HepG2 (cell line): ENCODE data around the gene NRSN2. TPM values are rescaled to one million over a fixed set of nuclear protein-coding genes. Genes with fewer than 3 reads are reported as not detected.

ENCODE experiments used
- AGO1 ChIP-seq: fragments of 200-400 bp; formaldehyde crosslinking; IDR thresholded peaks from 2 replicates; pipeline ENCODE4 v1.6.1; 2017; ENCODE audit warnings: mild to moderate bottlenecking, low read depth, low read length, moderate library complexity; ENCODE audit not compliant: poor library complexity, severe bottlenecking
- BHLHE40 ChIP-seq: IDR thresholded peaks from 2 replicates; pipeline ENCODE4 v1.6.1; 2011; ENCODE audit warnings: low read length, improper control_type of control experiment
- CERS6 ChIP-seq: sonication (generic); formaldehyde crosslinking; IDR thresholded peaks from 2 replicates; pipeline ENCODE4 v1.5.0; 2020; ENCODE audit warnings: missing genetic modification reagents
- E2F5 ChIP-seq: sonication (generic); formaldehyde crosslinking; conservative IDR thresholded peaks from 2 replicates; pipeline ENCODE4 v1.4.0; 2020; ENCODE audit warnings: missing genetic modification reagents
- EEA1 ChIP-seq: sonication (generic); formaldehyde crosslinking; IDR thresholded peaks from 2 replicates; pipeline ENCODE4 v1.5.1; 2020; ENCODE audit warnings: mild to moderate bottlenecking, missing genetic modification reagents, borderline replicate concordance
- ETV6 ChIP-seq: sonication (generic); formaldehyde crosslinking; conservative IDR thresholded peaks from 2 replicates; pipeline ENCODE4 v1.4.0; 2020; ENCODE audit warnings: missing genetic modification reagents
- FIP1L1 ChIP-seq: fragments of 200-400 bp; formaldehyde crosslinking; IDR thresholded peaks from 2 replicates; pipeline ENCODE4 v1.6.1; 2018; ENCODE audit warnings: low read depth, mild to moderate bottlenecking, low read length, moderate library complexity, borderline replicate concordance; ENCODE audit not compliant: insufficient read depth
- HOXA3 ChIP-seq: sonication (generic); formaldehyde crosslinking; IDR thresholded peaks from 2 replicates; pipeline ENCODE4 v1.5.0; 2020; ENCODE audit warnings: missing genetic modification reagents
- NR2F1 ChIP-seq, 2 experiments: fragments of 450-650 bp in 1 of 2; formaldehyde crosslinking in 1 of 2; IDR thresholded peaks; 2 replicates each; pipeline versions ENCODE4 v1.5.0 to v1.6.1; 2016 to 2020; ENCODE audit warnings: mild to moderate bottlenecking in 1 of 2, missing compliant biosample characterization in 1 of 2, missing genetic modification reagents in 1 of 2, moderate library complexity in 1 of 2
- NRL ChIP-seq: sonication (generic); formaldehyde crosslinking; IDR thresholded peaks from 2 replicates; pipeline ENCODE4 v1.5.0; 2020; ENCODE audit warnings: missing genetic modification reagents, mild to moderate bottlenecking, moderate library complexity, borderline replicate concordance
- POLR2A ChIP-seq, 2 experiments: IDR thresholded peaks; 2 replicates each; pipeline ENCODE4 v1.6.1; 2011; ENCODE audit warnings: low read depth in 2 of 2, low read length in 2 of 2, mild to moderate bottlenecking in 1 of 2, moderate library complexity in 1 of 2; ENCODE audit not compliant: insufficient read depth in 1 of 2
- POLR2AphosphoS2 ChIP-seq: IDR thresholded peaks from 2 replicates; pipeline ENCODE4 v1.6.1; 2011; ENCODE audit warnings: low read depth, low read length, improper control_type of control experiment
- REST ChIP-seq, 2 experiments: IDR thresholded peaks; 2 replicates each; pipeline ENCODE4 v1.6.1; 2011 to 2012; ENCODE audit warnings: low read length in 2 of 2, borderline replicate concordance in 1 of 2, low read depth in 1 of 2, mild to moderate bottlenecking in 1 of 2, moderate library complexity in 1 of 2
- TFE3 ChIP-seq: IDR thresholded peaks from 2 replicates; pipeline ENCODE4 v1.6.1; 2016
- ZNF143 ChIP-seq: sonication (generic); formaldehyde crosslinking; IDR thresholded peaks from 2 replicates; pipeline ENCODE4 v1.4.0; 2020; ENCODE audit warnings: missing genetic modification reagents
- ZNF235 ChIP-seq: sonication (generic); formaldehyde crosslinking; IDR thresholded peaks from 2 replicates; pipeline ENCODE4 v1.8.1; 2023; ENCODE audit warnings: mild to moderate bottlenecking, missing genetic modification reagents, borderline replicate concordance
- ZNF260 ChIP-seq: sonication (generic); formaldehyde crosslinking; IDR thresholded peaks from 2 replicates; pipeline ENCODE4 v1.4.0; 2020; ENCODE audit warnings: missing genetic modification reagents, low read depth, mild to moderate bottlenecking, borderline replicate concordance
- ZNF362 ChIP-seq: sonication (generic); formaldehyde crosslinking; IDR thresholded peaks from 2 replicates; pipeline ENCODE4 v1.4.0; 2020; ENCODE audit warnings: missing genetic modification reagents, mild to moderate bottlenecking, borderline replicate concordance
- ZNF546 ChIP-seq: sonication (generic); formaldehyde crosslinking; conservative IDR thresholded peaks from 2 replicates; pipeline ENCODE4 v1.8.1; 2023; ENCODE audit warnings: mild to moderate bottlenecking, missing genetic modification reagents
- ZNF713 ChIP-seq: sonication (generic); formaldehyde crosslinking; IDR thresholded peaks from 2 replicates; pipeline ENCODE4 v1.4.0; 2020; ENCODE audit warnings: mild to moderate bottlenecking, missing genetic modification reagents
- polyA plus RNA-seq, 8 experiments: library from polyadenylated mRNA; depleted of rRNA in 3 of 8; stranded (reverse) in 7 of 8; unstranded in 1 of 8; fragments of >200 nt; fragmentation: Illumina TruSeq in 4 of 8; extraction: Trizol in 4 of 8; gene quantifications; 2 replicates each; pipeline versions ENCODE4 v1.2.1 to v1.2.3, GENCODE V29; 2011 to 2016; ENCODE audit warnings: low read depth in 4 of 8, missing spikeins in 1 of 8, mixed read lengths in 1 of 8; ENCODE audit not compliant: insufficient read depth in 1 of 8
- total RNA-seq, 5 experiments: library from RNA; depleted of rRNA; stranded (reverse); fragments of >200 nt; fragmentation: Illumina TruSeq; extraction: Trizol; gene quantifications; 2 replicates each; pipeline ENCODE4 v1.2.3, GENCODE V29; 2016; ENCODE audit warnings: low read depth in 1 of 5

Gene NRSN2
- total and polyA plus RNA-seq, 2 of the 13 experiments (the other 11 are each of a cell fraction or from before 2014, with no cell fraction given) = 32.3 to 49.4 TPM

GRCh38 chr20:396252-396618, 49.3 kb downstream of the NRSN2 start (continued):
- TF ChIP-seq REST (IDR thresholded peaks at IDR 0.05; ENCODE audit: borderline replicate concordance in 1 of 2, low read depth in 1 of 2, low read length in 2 of 2) = no peak
- TF ChIP-seq AGO1 = peak; percentile 98
- TF ChIP-seq ZNF260 = no peak
- TF ChIP-seq EEA1 (CRISPR knock-in tag) = 0 out of 2 replicates have a peak, but pooled peaks have one; percentile 47
- no peak for TF ChIP-seq ZNF713 (CRISPR knock-in tag)
- no peak; the same call in 1 of the 2 replicates for TF ChIP-seq E2F5
- TF ChIP-seq POLR2AphosphoS2 = no peak
- no peak for TF ChIP-seq FIP1L1
- no peak for TF ChIP-seq ZNF546 (CRISPR knock-in tag)
- peak; percentile 17; the same call in 1 of the 2 replicates for TF ChIP-seq ZNF235 (CRISPR knock-in tag)
- no peak for TF ChIP-seq ZNF362 (CRISPR knock-in tag)
- 0 out of 2 replicates have a peak, but pooled peaks have one; percentile 28 for TF ChIP-seq CERS6 (CRISPR knock-in tag)
- TF ChIP-seq TFE3 (CRISPR knock-in tag) = 0 out of 2 replicates have a peak, but pooled peaks have one; percentile 0
- no peak for TF ChIP-seq NR2F1 (CRISPR knock-in tag; IDR thresholded peaks at IDR 0.05)
- TF ChIP-seq ZNF143 (CRISPR knock-in tag) = peak; percentile 3; the same call in 1 of the 2 replicates
- TF ChIP-seq ETV6 (CRISPR knock-in tag) = 0 out of 2 replicates have a peak, but pooled peaks have one; percentile 16
- no peak for TF ChIP-seq HOXA3 (CRISPR knock-in tag)
- TF ChIP-seq NRL (CRISPR knock-in tag) = peak; percentile 32; the same call in 1 of the 2 replicates
- peak in 1 of 2 experiments; percentile 52; a peak in 1 of 4 replicates for TF ChIP-seq POLR2A (IDR thresholded peaks at IDR 0.05; ENCODE audit: insufficient read depth in 1 of 2, low read depth in 2 of 2, low read length in 2 of 2)
- TF ChIP-seq BHLHE40 = no peak
